ENCODE results near the gene CELA2B.
A peak's percentile ranks its signal among the peaks of the same experiment; 100 is the strongest.

The CELA2B gene

GRCh38 chr1:15524283-15525049 is 48.6 kb downstream of the CELA2B start:
- Histone ChIP-seq H3K4me2 (ENCODE audit: low read length) (peak overlapping the region; percentile 80), H3K9ac (ENCODE audit: low read depth, low read length) (peak overlapping the region; percentile 91), H3K4me3 (ENCODE audit: low read length) (peak overlapping the region; percentile 92), H3K4me1 (ENCODE audit: control insufficient read depth, insufficient read depth, low read length) (peaks cover 17% of the 10 kb centered on the region), H3K9me3 (replicated peaks; ENCODE audit: low read length) (no peaks in the 10 kb centered on the region), H3K27me3 (ENCODE audit: control insufficient read depth, insufficient read depth, low read length) (no peaks in the 10 kb centered on the region), H3K36me3 (ENCODE audit: insufficient read depth, low read length) (no peaks in the 10 kb centered on the region)

DNA sequence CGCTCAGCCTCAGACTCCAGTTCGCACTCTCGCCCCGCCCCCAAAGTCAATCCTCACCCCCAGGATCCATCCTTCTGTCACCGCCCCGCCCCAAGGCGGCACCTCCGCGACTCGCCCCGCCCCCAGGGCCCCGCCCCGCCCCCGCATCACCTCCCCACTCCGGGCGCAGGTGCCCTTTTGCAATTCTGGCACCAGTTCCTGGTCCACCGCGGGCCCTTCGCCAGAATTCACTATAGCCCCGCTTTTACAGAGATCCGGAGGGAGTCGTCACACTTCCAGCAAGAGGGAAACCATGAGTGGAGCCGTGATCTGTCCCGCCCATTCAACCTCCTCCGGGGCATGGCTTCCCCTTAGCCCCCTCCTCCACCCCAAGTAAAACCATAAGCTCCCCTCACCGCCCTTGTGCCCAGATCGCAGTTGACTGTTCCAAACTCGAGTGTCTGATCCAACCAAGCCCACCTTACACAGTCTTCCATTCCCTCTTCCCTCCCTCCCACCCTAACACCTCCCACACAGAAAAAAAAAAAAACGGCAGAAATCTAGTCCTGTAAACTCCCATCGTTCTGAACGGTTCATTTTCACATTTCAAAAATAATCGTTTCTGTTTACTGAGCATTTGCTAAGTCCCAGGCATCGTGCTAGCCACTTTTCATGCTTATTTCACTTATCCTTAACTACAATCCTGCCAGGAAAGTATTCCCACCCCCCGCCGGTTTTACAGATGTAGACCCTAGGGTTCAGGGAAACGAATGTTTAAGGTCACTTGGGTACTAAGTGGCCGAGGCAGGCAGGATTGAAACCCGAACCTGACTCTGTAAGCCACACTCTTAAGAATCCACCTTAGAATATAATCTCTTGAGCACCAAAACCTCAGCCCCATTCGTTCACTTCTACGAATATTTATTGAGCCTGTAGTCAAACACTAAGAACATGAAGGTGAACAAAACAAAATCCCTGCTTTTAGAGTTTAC is 49.4 kb downstream of the CELA2B start:
- H3K36me3 ChIP-seq (ENCODE audit: insufficient read depth, low read length): no peaks in the 10 kb centered on the region
- H3K4me1 ChIP-seq (ENCODE audit: control insufficient read depth, insufficient read depth, low read length): peaks cover 17% of the 10 kb centered on the region
- no peaks in the 10 kb centered on the region for H3K27me3 ChIP-seq (ENCODE audit: control insufficient read depth, insufficient read depth, low read length)
- peak overlapping the region; percentile 81 for H3K4me2 ChIP-seq (ENCODE audit: low read length)
- peak overlapping the region; percentile 89 for H3K4me3 ChIP-seq (ENCODE audit: low read length)
- H3K9me3 ChIP-seq (replicated peaks; ENCODE audit: low read length): no peaks in the 10 kb centered on the region
- peak overlapping the region; percentile 63 for H3K9ac ChIP-seq (ENCODE audit: low read depth, low read length)

DNA sequence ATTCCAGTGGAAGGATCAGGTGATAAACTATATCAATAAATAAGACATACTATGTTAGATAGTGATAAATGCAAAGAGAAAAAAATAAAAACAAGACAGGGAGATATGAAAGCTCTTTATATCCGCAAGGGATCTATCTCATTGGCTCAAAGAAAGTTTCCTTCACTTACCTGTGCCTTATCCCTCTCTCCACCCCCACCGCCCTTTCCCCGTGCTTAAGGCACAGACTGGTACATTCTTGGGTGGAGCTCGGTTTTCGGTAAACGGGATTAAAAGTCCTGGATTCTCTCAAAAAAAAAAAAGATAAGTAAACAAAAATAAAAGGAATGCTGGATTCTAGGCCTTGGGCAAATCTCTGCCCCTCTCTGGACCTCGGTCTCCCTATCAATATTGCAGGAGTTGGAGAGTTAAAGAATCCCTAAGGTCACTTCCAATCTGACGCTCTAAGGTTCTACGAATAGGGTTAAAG is 50.2 kb downstream of the CELA2B start:
- Histone ChIP-seq H3K36me3 (ENCODE audit: insufficient read depth, low read length) (no peaks in the 10 kb centered on the region), H3K4me2 (ENCODE audit: low read length) (peak overlapping the region; percentile 81), H3K4me1 (ENCODE audit: control insufficient read depth, insufficient read depth, low read length) (peaks cover 17% of the 10 kb centered on the region), H3K27me3 (ENCODE audit: control insufficient read depth, insufficient read depth, low read length) (no peaks in the 10 kb centered on the region), H3K9me3 (replicated peaks; ENCODE audit: low read length) (no peaks in the 10 kb centered on the region), H3K4me3 (ENCODE audit: low read length) (peak overlapping the region; percentile 89), H3K9ac (ENCODE audit: low read depth, low read length) (peak overlapping the region; percentile 63)

DNA sequence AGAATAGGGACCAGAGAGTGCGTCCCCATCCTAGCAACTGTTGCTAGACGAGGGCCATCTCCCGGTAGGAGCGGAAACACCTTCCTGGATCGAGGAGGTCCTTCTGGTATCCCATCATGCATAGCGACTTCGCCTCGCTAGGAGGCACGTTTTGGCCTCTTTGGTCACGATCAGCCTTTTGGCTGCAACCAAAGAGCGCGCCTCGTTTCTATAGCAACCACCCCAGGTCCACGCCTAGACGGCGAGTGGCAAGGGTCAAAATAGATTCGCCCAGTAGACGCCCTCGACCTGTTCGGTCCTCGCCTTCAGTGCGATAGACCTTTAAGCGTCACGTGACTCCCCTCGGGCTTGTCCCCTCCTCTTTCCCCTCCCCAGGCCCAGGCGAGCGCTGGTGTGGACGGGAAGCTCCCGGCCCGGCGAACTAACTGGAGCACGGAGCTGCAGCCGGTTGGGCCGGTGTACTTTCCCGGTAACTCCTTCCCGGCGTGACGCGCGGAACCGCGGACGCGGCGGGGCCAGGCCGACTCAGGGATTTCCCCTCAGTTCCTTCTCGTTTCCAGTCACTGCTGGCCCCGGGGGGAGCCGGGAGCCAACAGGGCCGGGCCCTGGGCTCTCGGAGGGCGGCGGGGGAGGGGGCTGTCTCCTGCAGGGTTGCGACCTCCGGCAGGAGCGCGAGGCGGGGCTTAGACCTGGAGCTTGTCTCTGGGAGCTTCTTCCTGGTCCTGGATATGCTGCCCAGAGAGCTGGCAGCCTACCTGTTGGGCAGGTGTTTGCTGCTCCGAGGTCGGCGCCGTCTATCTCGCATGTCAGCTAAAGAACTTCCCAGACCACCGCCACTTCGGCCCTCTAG is 50.8 kb downstream of the CELA2B start, which contains the start of gene DNAJC16:
Gene DNAJC16, plus strand, starts transcription at position 359 of the 850 bp plus-strand sequence. CDS start 2,258 bp downstream, outside the sequence.
- Histone ChIP-seq H3K27me3 (ENCODE audit: control insufficient read depth, insufficient read depth, low read length) (no peaks in the 10 kb centered on the region), H3K36me3 (ENCODE audit: insufficient read depth, low read length) (no peaks in the 10 kb centered on the region), H3K4me3 (ENCODE audit: low read length) (peak within 1 kb of the TSS; percentile 89), H3K4me1 (ENCODE audit: control insufficient read depth, insufficient read depth, low read length) (peaks cover 17% of the 10 kb centered on the region), H3K9ac (ENCODE audit: low read depth, low read length) (peak within 1 kb of the TSS; percentile 89), H3K4me2 (ENCODE audit: low read length) (peak within 1 kb of the TSS; percentile 84), H3K9me3 (replicated peaks; ENCODE audit: low read length) (no peaks in the 10 kb centered on the region)

- Histone ChIP-seq H3K4me3 (ENCODE audit: low read length) (no peak overlapping the region), H3K9ac (ENCODE audit: low read depth, low read length) (no peak overlapping the region), H3K4me2 (ENCODE audit: low read length) (no peak overlapping the region), H3K36me3 (ENCODE audit: insufficient read depth, low read length) (peaks cover 6% of the 10 kb centered on the region), H3K4me1 (ENCODE audit: control insufficient read depth, insufficient read depth, low read length) (peaks cover 16% of the 10 kb centered on the region), H3K27me3 (ENCODE audit: control insufficient read depth, insufficient read depth, low read length) (no peaks in the 10 kb centered on the region), H3K9me3 (replicated peaks; ENCODE audit: low read length) (no peaks in the 10 kb centered on the region)
Measured at GRCh38 chr1:15531003-15531402, 55.1 kb downstream of the CELA2B start.

- peaks cover 13% of the 10 kb centered on the region for H3K4me1 ChIP-seq (ENCODE audit: control insufficient read depth, insufficient read depth, low read length)
- no peak overlapping the region for H3K4me3 ChIP-seq (ENCODE audit: low read length)
- no peaks in the 10 kb centered on the region for H3K9me3 ChIP-seq (replicated peaks; ENCODE audit: low read length)
- no peak overlapping the region for H3K9ac ChIP-seq (ENCODE audit: low read depth, low read length)
- H3K4me2 ChIP-seq (ENCODE audit: low read length): no peak overlapping the region
- peaks cover 13% of the 10 kb centered on the region for H3K36me3 ChIP-seq (ENCODE audit: insufficient read depth, low read length)
- no peaks in the 10 kb centered on the region for H3K27me3 ChIP-seq (ENCODE audit: control insufficient read depth, insufficient read depth, low read length)
Measured at GRCh38 chr1:15531682-15532081, 55.8 kb downstream of the CELA2B start.

DNA sequence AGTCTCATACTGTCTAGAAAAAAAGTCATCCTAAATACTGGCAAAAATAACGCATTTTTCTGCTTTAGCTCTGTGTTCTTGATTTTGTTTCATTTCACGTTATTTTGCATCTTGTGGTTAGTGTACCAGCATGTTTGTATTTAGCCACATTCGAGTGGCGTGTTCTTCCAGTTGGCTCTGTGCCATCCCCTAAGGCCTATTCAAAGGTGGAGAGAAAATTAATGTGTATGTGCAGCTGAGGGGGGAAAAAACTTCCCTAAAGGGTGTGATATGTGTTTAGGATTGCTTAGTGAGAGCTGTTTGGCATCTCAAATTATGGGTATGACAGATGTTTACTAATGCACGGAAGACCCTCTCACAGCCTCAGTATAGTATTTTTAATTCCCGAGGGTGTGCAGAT is 62.9 kb downstream of the CELA2B start:
- Histone ChIP-seq H3K27me3 (ENCODE audit: control insufficient read depth, insufficient read depth, low read length) (no peaks in the 10 kb centered on the region), H3K9me3 (replicated peaks; ENCODE audit: low read length) (no peaks in the 10 kb centered on the region), H3K4me1 (ENCODE audit: control insufficient read depth, insufficient read depth, low read length) (peaks cover 3% of the 10 kb centered on the region), H3K4me3 (ENCODE audit: low read length) (no peak overlapping the region), H3K36me3 (ENCODE audit: insufficient read depth, low read length) (peaks cover 53% of the 10 kb centered on the region), H3K9ac (ENCODE audit: low read depth, low read length) (no peak overlapping the region), H3K4me2 (ENCODE audit: low read length) (no peak overlapping the region)

DNA sequence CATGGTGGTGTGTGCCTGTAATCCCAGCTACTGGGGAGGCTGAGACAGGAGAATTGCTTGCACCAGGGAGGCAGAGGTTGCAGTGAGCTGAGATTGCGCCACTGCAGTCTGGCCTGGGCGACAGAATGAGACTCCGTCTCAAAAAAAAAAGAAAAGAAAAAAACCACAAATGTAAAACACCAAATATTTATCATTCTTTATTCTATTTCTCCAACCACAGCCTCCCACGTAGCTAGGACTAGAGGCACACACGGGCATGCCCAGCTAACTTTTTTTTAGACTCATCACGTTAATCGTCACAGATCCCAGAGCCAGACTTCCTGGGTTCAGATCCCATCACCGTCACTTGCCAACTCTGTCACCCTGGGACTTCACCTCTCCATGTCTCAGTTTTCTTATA is 64.3 kb downstream of the CELA2B start:
- Histone ChIP-seq H3K36me3 (ENCODE audit: insufficient read depth, low read length) (peaks cover 58% of the 10 kb centered on the region), H3K9ac (ENCODE audit: low read depth, low read length) (no peak overlapping the region)

More for the DNA sequence above, 64.3 kb downstream of the CELA2B start:
- no peaks in the 10 kb centered on the region for H3K9me3 ChIP-seq (replicated peaks; ENCODE audit: low read length)
- H3K4me3 ChIP-seq (ENCODE audit: low read length): no peak overlapping the region
- peaks cover 3% of the 10 kb centered on the region for H3K4me1 ChIP-seq (ENCODE audit: control insufficient read depth, insufficient read depth, low read length)
- H3K4me2 ChIP-seq (ENCODE audit: low read length): no peak overlapping the region
- no peaks in the 10 kb centered on the region for H3K27me3 ChIP-seq (ENCODE audit: control insufficient read depth, insufficient read depth, low read length)

Measured in skeletal muscle satellite cell (primary cell).